ENCODE data around the gene TMPRSS7.

DNA sequence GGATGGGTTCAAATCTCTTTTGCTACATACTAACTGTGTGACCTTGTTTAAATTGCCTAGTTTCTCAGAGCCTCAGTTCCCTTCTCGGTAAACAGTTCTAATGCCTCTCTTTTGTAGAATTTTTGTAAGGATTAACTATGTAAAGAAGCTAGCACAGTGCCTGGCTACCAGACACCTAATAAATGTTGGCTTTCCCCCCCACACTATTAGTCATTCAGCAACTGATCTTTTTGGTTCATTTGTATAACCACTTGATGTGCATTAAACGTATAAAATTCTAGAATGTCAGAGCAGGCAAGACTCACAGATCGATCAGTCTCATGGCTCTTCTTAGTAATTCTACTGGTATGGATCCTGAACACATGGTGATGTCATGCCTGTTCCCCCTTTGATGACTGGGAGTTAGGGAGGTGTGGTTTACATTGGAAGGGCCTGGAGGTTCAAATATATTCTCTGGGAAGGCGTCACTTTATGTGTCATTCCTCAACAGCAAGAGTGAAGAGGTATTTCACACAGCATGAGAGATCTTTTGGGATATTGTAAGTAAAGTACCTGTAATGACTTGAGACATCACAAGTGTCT is 29.4 kb upstream of the TMPRSS7 start:
- TF ChIP-seq CTCF (IDR thresholded peaks at IDR 0.05) (no peak), POLR2A (IDR thresholded peaks at IDR 0.05) (no peak)
